ENCODE data around the gene AUTS2.

AUTS2 gene

DNA sequence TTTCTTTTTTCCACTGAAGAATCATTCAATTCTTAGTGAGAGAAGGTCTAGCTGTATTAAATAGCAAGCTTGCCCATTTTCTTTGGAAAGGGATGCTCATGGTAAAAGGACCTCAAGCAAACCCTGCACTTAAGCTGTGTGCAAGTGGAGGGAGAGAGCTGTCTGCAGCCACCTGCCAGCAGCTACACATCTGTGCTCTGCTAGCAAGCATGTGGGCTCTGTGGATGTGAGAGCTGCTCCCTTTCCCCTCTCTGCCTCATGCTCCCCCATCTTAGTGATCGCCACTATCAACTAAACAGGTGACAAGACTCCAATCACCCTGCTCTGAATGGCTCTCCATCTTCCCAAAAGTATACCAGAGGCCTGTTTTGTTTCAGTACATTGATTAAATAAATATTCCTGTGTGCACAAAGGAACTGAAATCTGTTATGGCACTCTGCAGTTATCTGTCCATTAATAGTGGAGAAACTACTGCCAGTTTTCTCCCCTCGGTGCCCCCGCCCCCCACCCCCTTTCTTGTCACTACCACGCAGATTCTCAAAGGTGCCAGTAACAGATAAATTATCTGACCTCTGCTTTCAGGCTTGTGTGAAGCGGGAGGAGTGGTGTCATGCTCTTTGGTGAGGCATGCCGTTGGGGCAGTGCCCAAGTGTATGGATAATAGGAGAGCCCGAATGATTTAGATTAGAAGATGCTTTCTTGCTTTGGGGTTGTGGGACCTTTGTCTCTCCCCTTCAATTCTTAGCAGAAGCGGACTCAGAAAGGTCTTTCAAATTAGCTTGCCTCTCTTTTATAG is 26.4 kb downstream of the AUTS2 start:
- no peak for DNase-seq (ENCODE audit: low spot score)

GRCh38 chr7:69625238-69625637 is 27.0 kb downstream of the AUTS2 start:
- no peak for DNase-seq (ENCODE audit: low spot score)

DNA sequence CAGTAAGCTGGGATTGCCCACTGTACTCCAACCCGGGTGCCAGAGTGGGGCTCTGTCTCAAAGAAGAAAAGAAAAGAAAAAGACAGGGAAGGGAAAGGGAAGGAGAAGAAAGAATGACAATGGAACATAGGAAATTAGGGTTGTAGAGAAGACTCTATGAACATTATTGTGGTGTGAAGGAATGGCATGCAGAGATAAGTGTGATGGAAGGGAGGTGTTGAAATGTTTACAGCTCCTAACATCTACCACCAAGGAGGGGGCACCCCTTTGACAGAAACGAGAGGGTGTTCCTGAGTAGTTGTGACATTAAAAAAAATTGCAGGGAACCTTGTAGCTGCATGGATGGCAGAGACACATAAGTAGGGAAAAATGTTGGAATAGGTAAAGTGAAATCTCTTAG is 27.5 kb downstream of the AUTS2 start:
- DNase-seq (ENCODE audit: low spot score), result no peak

GRCh38 chr7:69630292-69630691 is 32.0 kb downstream of the AUTS2 start:
- no peak for DNase-seq (ENCODE audit: low spot score)

- no peak for DNase-seq (ENCODE audit: low spot score)
These were observed 32.9 kb downstream of the AUTS2 start for GRCh38 chr7:69631131-69631530.

GRCh38 chr7:69632280-69632679 is 34.0 kb downstream of the AUTS2 start:
- no peak for DNase-seq (ENCODE audit: low spot score)

DNA sequence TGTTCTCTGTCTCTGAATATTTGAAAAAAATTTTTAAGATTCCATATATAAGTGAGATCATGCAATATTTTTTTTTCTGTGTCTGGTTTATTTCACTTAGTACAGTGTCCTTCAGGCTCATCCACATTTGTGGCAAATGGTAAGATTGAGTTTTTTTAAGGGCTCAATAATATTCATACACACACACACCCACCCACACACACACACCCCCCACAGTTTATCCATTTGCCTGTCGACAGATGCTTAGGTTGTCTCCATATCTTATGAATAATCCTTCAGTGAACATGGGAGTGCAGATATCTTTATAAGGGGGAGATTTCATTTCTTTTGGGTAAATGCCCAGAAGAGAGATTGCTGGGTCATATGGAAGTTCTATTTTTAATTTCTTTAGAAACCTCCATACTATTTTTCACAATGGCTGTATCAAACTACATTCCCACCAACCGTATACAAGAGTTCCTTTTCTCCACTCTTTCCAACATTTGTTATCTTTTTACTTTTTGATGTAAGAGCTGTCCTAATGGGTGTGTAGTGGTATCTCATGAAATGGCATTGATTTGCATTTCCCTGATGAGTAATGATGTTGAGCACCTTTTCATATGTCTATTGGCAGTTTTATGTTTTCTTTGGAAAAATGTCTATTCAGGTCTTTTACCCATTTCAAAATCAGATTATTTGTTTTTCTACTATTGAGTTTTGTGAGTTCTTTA is 35.0 kb downstream of the AUTS2 start:
- no peak for DNase-seq (ENCODE audit: low spot score)

DNA sequence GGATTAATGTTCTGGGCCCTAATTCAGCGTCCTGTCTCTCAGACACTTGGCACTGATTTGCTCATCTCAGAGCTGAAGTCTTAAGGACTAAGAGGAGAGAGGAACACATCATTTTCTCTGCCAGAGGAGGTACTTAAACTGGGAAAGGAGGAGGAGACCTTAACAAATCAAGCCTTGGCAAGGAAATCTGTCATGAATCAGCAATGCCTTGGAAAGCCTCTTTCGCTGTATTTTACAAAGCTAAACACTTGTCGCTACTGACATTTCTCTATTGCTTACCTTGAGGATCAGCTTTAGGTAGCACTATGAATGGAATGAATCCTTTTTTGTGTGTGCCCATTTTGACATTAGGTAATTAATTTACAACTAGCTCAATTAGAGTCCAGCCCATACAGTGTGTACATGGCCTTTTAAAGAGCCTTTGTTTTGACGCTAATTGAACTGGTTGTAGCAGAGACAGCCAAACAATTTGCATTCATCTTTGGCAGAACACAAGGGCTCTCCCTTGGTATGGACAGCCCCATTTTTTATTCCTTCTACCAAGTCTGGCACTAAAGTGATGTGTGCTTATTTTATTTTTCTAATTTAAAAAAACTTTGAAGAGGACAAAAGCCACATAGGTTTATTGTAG is 37.4 kb downstream of the AUTS2 start:
- no peak for DNase-seq (ENCODE audit: low spot score)

- DNase-seq (ENCODE audit: low spot score), result no peak
These were observed 40.4 kb downstream of the AUTS2 start for GRCh38 chr7:69638674-69639073.

DNA sequence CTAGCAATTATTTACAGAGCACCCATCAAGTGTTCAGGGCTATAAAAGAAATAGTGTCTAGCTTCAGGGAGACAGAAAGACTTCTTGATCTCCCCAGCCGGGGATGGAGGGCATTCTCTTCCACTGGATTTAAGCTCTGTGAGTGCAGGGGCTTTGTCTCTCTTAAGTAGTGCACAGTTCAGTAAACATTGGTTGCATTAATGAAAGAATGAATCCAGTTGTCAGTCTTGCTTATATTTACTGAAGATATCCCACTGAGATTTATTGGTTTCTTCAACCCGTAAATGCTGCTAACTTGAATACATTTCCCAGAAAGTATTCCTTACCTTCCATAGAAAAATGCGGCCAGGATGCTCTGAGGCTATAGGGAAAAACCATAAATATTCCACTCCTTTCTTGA is 41.9 kb downstream of the AUTS2 start:
- no peak for DNase-seq (ENCODE audit: low spot score)

DNA sequence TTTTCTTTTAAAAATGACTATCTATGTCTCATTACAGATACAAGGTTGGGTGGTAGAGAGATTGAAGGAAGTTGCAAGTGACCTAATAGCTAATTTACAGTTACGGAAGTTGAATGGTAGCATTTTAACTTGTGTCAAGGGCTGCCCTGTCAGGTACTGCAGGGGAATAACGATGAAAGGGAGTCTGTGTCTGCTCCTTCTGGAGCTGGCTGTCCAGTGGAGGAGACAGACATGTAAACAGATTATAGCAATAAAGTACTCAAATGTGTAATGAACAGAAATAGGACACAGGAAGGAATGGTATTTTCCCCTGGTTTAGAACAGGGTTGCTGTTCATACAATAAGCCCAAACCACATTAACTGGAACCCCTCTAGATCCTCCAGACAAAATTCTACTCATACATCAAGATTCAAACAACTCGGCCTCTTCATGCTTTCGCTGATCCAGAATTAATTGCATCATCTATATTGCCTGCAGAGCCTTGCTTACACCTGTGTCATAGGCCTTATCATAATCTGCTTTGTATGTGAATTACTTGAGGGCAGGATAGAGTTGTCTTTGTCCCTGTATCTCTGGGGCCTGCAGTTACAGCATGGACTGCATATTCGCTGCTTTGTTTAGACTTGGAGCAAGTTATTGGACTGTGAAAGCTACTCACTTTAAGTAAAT is 42.8 kb downstream of the AUTS2 start:
- DNase-seq (ENCODE audit: low spot score), result no peak

DNA sequence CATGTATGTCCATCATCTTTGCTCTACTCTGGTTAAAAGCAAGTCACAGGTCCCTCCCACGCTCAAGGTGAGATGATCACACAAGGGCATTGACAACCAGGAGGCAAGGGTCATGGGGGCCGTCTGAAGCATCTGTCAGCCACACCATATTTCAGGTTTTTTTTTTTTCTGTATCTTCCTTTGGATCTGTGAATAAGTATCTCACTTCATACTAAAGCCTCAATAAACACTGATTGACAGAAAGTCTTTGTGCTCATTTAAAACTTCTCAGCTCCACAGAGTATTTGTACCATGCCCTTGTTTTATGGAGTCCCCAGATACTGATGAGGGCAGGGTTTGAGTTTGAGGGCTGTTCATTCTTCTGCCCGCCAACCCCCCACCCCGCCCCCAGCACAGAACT is 45.0 kb downstream of the AUTS2 start:
- DNase-seq (ENCODE audit: low spot score), result no peak

GRCh38 chr7:69643708-69644445 is 45.6 kb downstream of the AUTS2 start:
- DNase-seq (ENCODE audit: low spot score), result no peak

DNA sequence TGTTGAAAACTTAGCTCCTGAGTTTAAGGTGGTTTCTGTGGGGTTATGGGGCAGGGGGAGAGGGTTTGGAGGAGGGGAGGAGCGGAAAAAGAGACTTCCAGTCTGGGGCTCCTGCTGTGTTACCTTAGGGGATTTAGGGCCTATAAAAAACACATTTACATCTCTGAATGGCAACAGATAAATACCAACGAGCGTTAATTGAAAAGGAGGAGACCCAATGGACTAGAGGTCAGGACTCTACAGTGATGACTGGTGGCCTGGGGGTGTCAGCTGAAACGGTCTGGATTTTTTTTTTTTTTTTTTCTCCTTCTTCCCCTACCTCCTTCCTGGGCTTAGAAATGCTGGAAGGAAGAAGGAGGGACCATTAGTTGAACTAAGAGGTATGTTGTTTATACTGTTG is 47.4 kb downstream of the AUTS2 start:
- DNase-seq (ENCODE audit: low spot score), result no peak

DNA sequence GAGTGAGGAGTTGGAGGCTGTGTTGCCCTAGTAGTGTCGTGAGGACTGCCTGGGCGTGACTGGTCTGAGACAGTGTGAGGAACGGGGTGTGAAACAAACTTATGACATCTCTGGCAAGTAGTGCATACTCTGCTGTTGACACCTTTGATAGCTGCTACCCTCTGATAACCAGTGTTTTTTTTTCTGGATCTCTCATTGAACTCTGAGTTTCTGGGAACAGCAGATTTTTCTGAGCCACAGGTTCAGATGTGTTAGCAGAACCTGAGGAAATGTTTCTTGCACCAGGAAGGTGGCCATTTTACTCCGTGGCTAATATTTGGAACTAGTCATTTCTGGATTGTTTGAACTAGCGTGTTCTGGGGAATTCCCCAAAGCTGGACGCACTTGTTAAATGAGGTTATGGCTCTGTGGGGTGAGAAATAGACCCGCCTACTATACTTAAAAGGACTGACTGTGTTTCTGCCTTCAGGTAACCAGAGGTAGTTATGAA is 52.9 kb downstream of the AUTS2 start:
- DNase-seq (ENCODE audit: low spot score), result no peak

GRCh38 chr7:69652947-69653701 is 54.8 kb downstream of the AUTS2 start:
- DNase-seq (ENCODE audit: low spot score), result no peak

- DNase-seq (ENCODE audit: low spot score), result no peak
These were observed 55.5 kb downstream of the AUTS2 start for GRCh38 chr7:69653806-69654205.

- no peak for DNase-seq (ENCODE audit: low spot score)
These were observed 56.1 kb downstream of the AUTS2 start for GRCh38 chr7:69654381-69654780.

DNA sequence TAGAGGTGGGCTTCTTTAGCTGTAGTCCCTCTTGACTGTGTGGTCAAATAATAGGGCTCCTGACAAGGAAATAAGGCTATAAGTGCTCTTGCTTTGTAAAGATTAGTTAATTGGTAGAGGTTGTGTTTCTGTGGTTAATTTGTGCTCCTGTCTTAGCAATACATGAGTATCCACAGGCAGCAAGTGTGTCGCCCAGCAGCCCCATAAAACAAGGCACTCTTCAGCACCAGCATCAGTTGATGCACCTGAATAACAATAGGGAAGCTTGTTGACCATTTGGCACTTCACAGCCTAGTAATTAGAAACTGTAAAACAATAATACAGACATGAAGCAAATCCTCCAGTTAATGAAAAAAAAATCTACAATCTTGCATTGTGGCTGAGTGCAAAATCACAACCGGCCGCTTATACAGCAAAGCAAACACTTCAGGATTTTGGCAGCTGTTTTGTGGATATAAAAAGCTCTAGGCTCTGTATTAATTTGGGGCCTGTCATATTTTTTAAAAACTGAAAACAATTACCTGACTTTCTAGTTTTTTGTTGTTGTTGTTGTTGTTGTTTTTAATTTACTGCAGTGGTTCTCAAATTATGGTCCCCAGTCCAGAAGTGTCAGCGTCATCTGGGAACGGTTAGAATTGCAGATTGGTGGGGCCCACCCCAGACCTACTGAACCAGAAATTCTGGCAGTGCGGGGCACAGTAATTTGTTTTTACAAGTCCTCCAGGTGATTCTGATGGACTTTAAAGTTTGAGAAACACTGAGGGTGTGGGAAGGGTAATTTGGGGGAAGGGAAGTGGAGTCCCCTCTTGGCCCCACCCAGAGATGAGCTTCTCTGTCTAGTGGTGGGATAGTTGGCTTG is 56.8 kb downstream of the AUTS2 start:
- DNase-seq (ENCODE audit: low spot score), result no peak

DNA sequence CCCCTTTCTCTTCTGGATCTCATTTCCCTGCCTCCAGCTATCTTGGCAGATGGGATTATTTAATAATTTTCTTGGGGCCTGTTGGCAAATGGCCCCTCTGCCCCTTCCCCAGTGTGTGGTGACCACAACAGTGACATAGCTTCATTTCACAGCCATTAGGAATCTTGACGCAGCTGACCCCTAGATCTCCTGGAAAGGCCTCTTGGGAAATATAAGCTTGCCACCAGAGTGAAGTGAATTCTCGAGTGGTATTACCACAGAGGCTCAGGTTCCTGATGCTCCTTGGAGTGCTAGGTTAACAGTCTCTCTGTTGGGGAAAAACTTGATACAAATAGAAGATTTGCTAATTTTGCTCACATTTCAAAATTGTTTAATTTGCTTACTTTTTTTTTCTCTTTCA is 57.8 kb downstream of the AUTS2 start:
- DNase-seq (ENCODE audit: low spot score), result no peak
